IMR-90 (cell line): Measurements from ENCODE around the gene KIAA0513. TPM values are rescaled to one million over a fixed set of nuclear protein-coding genes. Genes with fewer than 3 reads are reported as not detected.

ENCODE experiments used
- ATAC-seq: fragments of 200-7000 bp; cut with Tn5 transposase; 2 replicates; pipeline ENCODE4 v1.9.1; 2020; ENCODE audit warnings: low read depth, mild to moderate bottlenecking, moderate library complexity
- BruUV-seq: library from RNA; stranded (reverse); fragments of 400-500 nt; replicated peaks from 2 replicates; lab custom pipeline; 2021; lab: Mats Ljungman, UMichigan
- CTCF ChIA-PET: fragments of 300-600 bp; formaldehyde crosslinking; extraction: SDS; loops from one replicate; lab custom pipeline; 2021; ENCODE audit warnings: antibody characterized with exemption; lab: Yijun Ruan, JAX
- POLR2A ChIA-PET: fragments of 300-600 bp; sonication (Branson Sonifier 250); formaldehyde crosslinking; loops from one replicate; lab custom pipeline; 2022; ENCODE audit warnings: antibody characterized with exemption; ENCODE audit not compliant: unreplicated experiment; lab: Charles Lee
- DNase-seq: peaks from one replicate; pipeline ENCODE4 v3.0.0; 2013
- H2AFZ ChIP-seq: replicated peaks from 2 replicates; pipeline ENCODE3; 2013; ENCODE audit warnings: low read length, mild to moderate bottlenecking; ENCODE audit not compliant: poor library complexity
- H2AK5ac ChIP-seq: 2 replicates; pipeline ENCODE4 v1.6.1; 2013; ENCODE audit warnings: low read depth, low read length, inconsistent platforms
- H2AK9ac ChIP-seq: replicated peaks from 2 replicates; pipeline ENCODE3; 2013; ENCODE audit warnings: mild to moderate bottlenecking, low read depth, low read length, moderate library complexity; ENCODE audit not compliant: poor library complexity
- H2BK120ac ChIP-seq: 2 replicates; pipeline ENCODE4 v1.6.1; 2013; ENCODE audit warnings: low read depth, low read length, inconsistent platforms
- H2BK15ac ChIP-seq: 3 replicates; pipeline ENCODE4 v1.6.1; 2013; ENCODE audit warnings: low read depth, low read length, inconsistent platforms
- H2BK20ac ChIP-seq: 2 replicates; pipeline ENCODE4 v1.6.1; 2013; ENCODE audit warnings: low read depth, mild to moderate bottlenecking, inconsistent platforms, low read length, moderate library complexity
- H2BK5ac ChIP-seq: 2 replicates; pipeline ENCODE4 v1.6.1; 2013; ENCODE audit warnings: mild to moderate bottlenecking, low read depth, low read length, inconsistent platforms; ENCODE audit not compliant: poor library complexity, severe bottlenecking
- H3K14ac ChIP-seq: replicated peaks from 2 replicates; pipeline ENCODE4 v1.6.1; 2013; ENCODE audit warnings: low read depth, low read length, inconsistent platforms
- H3K18ac ChIP-seq: 2 replicates; pipeline ENCODE4 v1.6.1; 2013; ENCODE audit warnings: low read depth, low read length, control low read depth
- H3K23ac ChIP-seq: 2 replicates; pipeline ENCODE4 v1.6.1; 2013; ENCODE audit warnings: low read depth, low read length, inconsistent platforms
- H3K27ac ChIP-seq: 2 replicates; pipeline ENCODE4 v1.5.1; 2013; ENCODE audit warnings: mild to moderate bottlenecking, control low read depth, low read length; ENCODE audit not compliant: insufficient read depth
- H3K27me3 ChIP-seq: 2 replicates; pipeline ENCODE4 v1.6.1; 2013; ENCODE audit warnings: low read length; ENCODE audit not compliant: control insufficient read depth, insufficient read depth
- H3K36me3 ChIP-seq: 2 replicates; pipeline ENCODE4 v1.6.1; 2013; ENCODE audit warnings: low read length, mixed read lengths; ENCODE audit not compliant: control insufficient read depth, insufficient read depth
- H3K4ac ChIP-seq: 2 replicates; pipeline ENCODE4 v1.6.1; 2013; ENCODE audit warnings: low read depth, low read length, inconsistent platforms
- H3K4me1 ChIP-seq: 2 replicates; pipeline ENCODE4 v1.6.1; 2013; ENCODE audit warnings: low read length, mixed read lengths; ENCODE audit not compliant: control insufficient read depth, insufficient read depth
- H3K4me2 ChIP-seq: 2 replicates; pipeline ENCODE4 v1.6.1; 2013; ENCODE audit warnings: low read depth, mild to moderate bottlenecking, control low read depth, low read length, moderate library complexity
- H3K4me3 ChIP-seq: 2 replicates; pipeline ENCODE4 v1.5.1; 2013; ENCODE audit warnings: low read depth, mild to moderate bottlenecking, control low read depth, low read length, moderate library complexity; ENCODE audit not compliant: insufficient read depth
- H3K56ac ChIP-seq: 2 replicates; pipeline ENCODE4 v1.6.1; 2013; ENCODE audit warnings: low read length, inconsistent platforms; ENCODE audit not compliant: insufficient read depth; ENCODE audit errors: extremely low read depth
- H3K79me1 ChIP-seq, 2 experiments: 2 replicates each; pipeline ENCODE4 v1.6.1; 2013; ENCODE audit warnings: low read length in 2 of 2, inconsistent platforms in 1 of 2, low read depth in 1 of 2
- H3K9ac ChIP-seq: 2 replicates; pipeline ENCODE4 v1.6.1; 2013; ENCODE audit warnings: low read depth, low read length, control low read depth
- H3K9me1 ChIP-seq: 2 replicates; pipeline ENCODE4 v1.6.1; 2013; ENCODE audit warnings: low read length, inconsistent platforms; ENCODE audit not compliant: insufficient read depth
- H3K9me3 ChIP-seq: 2 replicates; pipeline ENCODE4 v1.6.1; 2013; ENCODE audit warnings: low read length; ENCODE audit not compliant: control insufficient read depth, insufficient read depth
- H4K20me1 ChIP-seq: 2 replicates; pipeline ENCODE4 v1.6.1; 2013; ENCODE audit warnings: low read length, inconsistent platforms; ENCODE audit not compliant: insufficient read depth
- H4K5ac ChIP-seq: 2 replicates; pipeline ENCODE4 v1.6.1; 2013; ENCODE audit warnings: mild to moderate bottlenecking, low read depth, low read length, control low read depth
- H4K8ac ChIP-seq, 2 experiments: 2 replicates each; pipeline ENCODE4 v1.6.1; 2013; ENCODE audit warnings: low read depth in 2 of 2, low read length in 2 of 2, control low read depth in 1 of 2, inconsistent platforms in 1 of 2
- H4K91ac ChIP-seq: 2 replicates; pipeline ENCODE4 v1.6.1; 2013; ENCODE audit warnings: low read depth, low read length, inconsistent platforms; ENCODE audit not compliant: insufficient read depth
- FOS ChIP-seq: fragments of 150-350 bp; IDR thresholded peaks from 2 replicates; pipeline ENCODE4 v1.6.1; 2016; ENCODE audit warnings: low read depth, low read length
- MAFK ChIP-seq: IDR thresholded peaks from 2 replicates; pipeline ENCODE4 v1.6.1; 2012; ENCODE audit warnings: low read depth, low read length, improper control_type of control experiment
- NFE2L2 ChIP-seq: fragments of 150-350 bp; IDR thresholded peaks from 2 replicates; pipeline ENCODE4 v1.6.1; 2016; ENCODE audit warnings: low read depth, mild to moderate bottlenecking, low read length
- RCOR1 ChIP-seq: IDR thresholded peaks from 2 replicates; pipeline ENCODE4 v1.6.1; 2012; ENCODE audit warnings: mild to moderate bottlenecking, low read length, improper control_type of control experiment; ENCODE audit not compliant: insufficient replicate concordance
- SMC3 ChIP-seq: fragments of 150-350 bp; IDR thresholded peaks from 2 replicates; pipeline ENCODE4 v1.6.1; 2016; ENCODE audit warnings: low read depth, mild to moderate bottlenecking, antibody characterized with exemption, low read length, moderate library complexity
- WGBS, 2 experiments: methylation state at CpG; one replicate each; pipeline versions ENCODE4 v1.1.5 to v1.1.7; 2013; ENCODE audit warnings: missing lambda C conversion rate in 2 of 2; ENCODE audit not compliant: insufficient read length in 1 of 2; ENCODE audit errors: extremely low coverage in 2 of 2; 5-methylcytosine and 5-hydroxymethylcytosine counted together
- dilution Hi-C: fragments of 300-500 bp; cut with HindIII; formaldehyde crosslinking; loops from one replicate; pipeline ENCODE4 v1.14.3; 2018; ENCODE audit warnings: low sequenced_read_pairs; ENCODE audit not compliant: unreplicated experiment
- in situ Hi-C: fragments of 300-500 bp; cut with MboI; formaldehyde crosslinking; loops from 3 replicates; pipeline ENCODE4 v1.14.3; 2019; ENCODE audit warnings: low sequenced_read_pairs, inconsistent platforms, mixed read lengths
- intact Hi-C: fragments of 100-400 bp; cut with micrococcal nuclease; formaldehyde crosslinking; loops from 2 replicates; pipeline ENCODE4 v1.10.0; 2022
- polyA plus RNA-seq, 3 experiments: library from polyadenylated mRNA; depleted of rRNA; stranded (reverse); fragments of >200 nt; gene quantifications; 2 replicates each; pipeline ENCODE4 v1.2.3, GENCODE V29; 2012; ENCODE audit warnings: low replicate concordance in 1 of 3
- total RNA-seq: library from RNA; depleted of rRNA; stranded (reverse); fragments of >200 nt; gene quantifications from 2 replicates; pipeline ENCODE4 v1.2.3, GENCODE V29; 2012
- TF ChIP-seq, protein P1 (sequence below): fragments of 150-350 bp; IDR thresholded peaks from 2 replicates; pipeline ENCODE4 v1.6.1; 2017; ENCODE audit warnings: mild to moderate bottlenecking, antibody characterized with exemption, low read length, low read depth

KIAA0513 gene
- total and polyA plus RNA-seq, 2 of the 4 experiments (the other 2 are of a cell fraction) = 9.5 TPM

DNA sequence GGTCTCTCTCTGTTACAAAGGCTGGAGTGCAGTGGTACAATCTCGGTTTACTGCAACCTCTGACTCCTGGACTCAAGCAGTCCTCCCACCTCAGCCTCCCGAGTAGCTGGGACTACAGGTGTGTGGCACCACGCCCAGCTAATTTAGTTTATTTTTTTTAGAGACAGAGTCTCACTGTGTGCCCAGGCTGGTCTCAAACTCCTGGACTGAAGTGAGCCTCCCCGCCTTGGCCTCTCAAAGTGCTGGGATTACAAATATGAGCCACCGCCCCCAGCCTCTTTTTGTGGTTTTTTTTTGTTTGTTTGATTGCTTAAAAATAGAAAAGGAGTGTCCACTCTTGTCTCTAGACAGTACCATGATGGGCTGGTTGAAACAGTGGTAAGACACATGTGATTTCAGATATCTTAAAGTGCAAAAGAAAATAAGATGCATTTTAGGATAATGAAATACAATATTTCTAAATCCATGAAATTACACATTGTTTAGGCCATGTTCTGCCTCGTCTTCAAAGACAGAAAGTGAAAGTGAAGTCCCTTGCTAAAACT is 27.4 kb downstream of the KIAA0513 start:
- Histone ChIP-seq H3K23ac (peak overlapping the region; percentile 66), H3K14ac (peak overlapping the region; percentile 61; the same call in 1 of the 2 replicates), H3K4ac (peak overlapping the region; percentile 59), H3K79me1 (peaks cover 9 to 31% of the 10 kb centered on the region in 2 experiments; a peak in 3 of 4 replicates), H2BK15ac (no peak overlapping the region), H2AFZ (no peak overlapping the region), H2AK5ac (peak overlapping the region; percentile 43; the same call in 1 of the 2 replicates), H3K36me3 (no peaks in the 10 kb centered on the region), H2BK120ac (0 out of 2 replicates have a peak overlapping the region, but pooled peaks have one; percentile 9), H4K20me1 (peaks cover 23% of the 10 kb centered on the region), H3K27ac (peak overlapping the region; percentile 53; the same call in 1 of the 2 replicates), H4K5ac (no peak overlapping the region; the same call in 1 of the 2 replicates), H3K56ac (no peak overlapping the region), H3K4me3 (peak overlapping the region; percentile 29), H3K18ac (no peak overlapping the region), H3K9me1 (peaks cover 3% of the 10 kb centered on the region), H3K9me3 (no peaks in the 10 kb centered on the region), H3K4me1 (peaks cover 10% of the 10 kb centered on the region), H3K9ac (peak overlapping the region; percentile 12; the same call in 1 of the 2 replicates), H2BK5ac (peak overlapping the region; percentile 63), H4K91ac (no peak overlapping the region), H3K4me2 (peak overlapping the region; percentile 91), H3K27me3 (no peaks in the 10 kb centered on the region), H2AK9ac (peak overlapping the region; percentile 66), H2BK20ac (0 out of 2 replicates have a peak overlapping the region, but pooled peaks have one; percentile 8), H4K8ac (peak overlapping the region in 1 of 2 experiments; percentile 77; a peak in 1 of 4 replicates)
- 80% methylated on average over 1 of the region's 6 CpGs; no CpG with 5 or more reads in 1 of the 2 experiments for WGBS, 2 experiments
- in situ Hi-C loops = no loop called here
- DNase-seq (no peak), ATAC-seq (no peak)
- ChIA-PET CTCF (no interaction called here), POLR2A (no interaction called here)
- BruUV-seq = no TSS peak
- dilution Hi-C loops = no loop called here
- intact Hi-C loops = no loop called here
- no peak for TF ChIP-seq MAFK
- no peak for TF ChIP-seq FOS
- no peak for TF ChIP-seq NFE2L2
- TF ChIP-seq, protein P1, sequence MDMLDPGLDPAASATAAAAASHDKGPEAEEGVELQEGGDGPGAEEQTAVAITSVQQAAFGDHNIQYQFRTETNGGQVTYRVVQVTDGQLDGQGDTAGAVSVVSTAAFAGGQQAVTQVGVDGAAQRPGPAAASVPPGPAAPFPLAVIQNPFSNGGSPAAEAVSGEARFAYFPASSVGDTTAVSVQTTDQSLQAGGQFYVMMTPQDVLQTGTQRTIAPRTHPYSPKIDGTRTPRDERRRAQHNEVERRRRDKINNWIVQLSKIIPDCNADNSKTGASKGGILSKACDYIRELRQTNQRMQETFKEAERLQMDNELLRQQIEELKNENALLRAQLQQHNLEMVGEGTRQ = no peak
- TF ChIP-seq RCOR1 = no peak
- TF ChIP-seq SMC3 = no peak
